ENCODE measurements around the gene C9orf40. TPM values are rescaled to one million over a fixed set of nuclear protein-coding genes. Genes with fewer than 3 reads are reported as not detected.
A peak's percentile ranks its signal among the peaks of the same experiment; 100 is the strongest.

The C9orf40 gene
- total RNA-seq, 1 donor from 2014 or later = 3.2 TPM

GRCh38 chr9:74935008-74935407, 17.7 kb downstream of the C9orf40 start:
- no peak for DNase-seq (ENCODE audit: low read depth)

GRCh38 chr9:74921737-74922136, 31.0 kb downstream of the C9orf40 start:
- FAIRE-seq = no peak
- TF ChIP-seq CTCF (IDR thresholded peaks at IDR 0.05; ENCODE audit: insufficient read depth, low read length, severe bottlenecking) = no peak
- Histone ChIP-seq H3K4me3 (ENCODE audit: low read depth, low read length) (no peak overlapping the region), H3K27me3 (ENCODE audit: control insufficient read depth, insufficient read depth, low read length) (no peaks in the 10 kb centered on the region), H3K36me3 (ENCODE audit: control insufficient read depth, insufficient read depth, low read length) (no peaks in the 10 kb centered on the region)
- no peak for DNase-seq (ENCODE audit: low read depth)

More at GRCh38 chr9:74935008-74935407, 17.7 kb downstream of the C9orf40 start:
- no peaks in the 10 kb centered on the region for H3K27me3 ChIP-seq (ENCODE audit: control insufficient read depth, insufficient read depth, low read length)
- no peak for FAIRE-seq
- H3K36me3 ChIP-seq (ENCODE audit: control insufficient read depth, insufficient read depth, low read length) = no peaks in the 10 kb centered on the region
- no peak overlapping the region for H3K4me3 ChIP-seq (ENCODE audit: low read depth, low read length)
- no peak for TF ChIP-seq CTCF (IDR thresholded peaks at IDR 0.05; ENCODE audit: insufficient read depth, low read length, severe bottlenecking)

GRCh38 chr9:74920944-74921626, 31.6 kb downstream of the C9orf40 start:
- FAIRE-seq = peak; percentile 50
- peak; percentile 45 for DNase-seq (ENCODE audit: low read depth)

GRCh38 chr9:74910036-74910435, 42.7 kb downstream of the C9orf40 start:
- DNase-seq (ENCODE audit: low read depth) (no peak), FAIRE-seq (no peak)
- Histone ChIP-seq H3K4me3 (ENCODE audit: low read depth, low read length) (no peak overlapping the region), H3K27me3 (ENCODE audit: control insufficient read depth, insufficient read depth, low read length) (no peaks in the 10 kb centered on the region), H3K36me3 (ENCODE audit: control insufficient read depth, insufficient read depth, low read length) (no peaks in the 10 kb centered on the region)
- TF ChIP-seq CTCF (IDR thresholded peaks at IDR 0.05; ENCODE audit: insufficient read depth, low read length, severe bottlenecking) = no peak

More at GRCh38 chr9:74920944-74921626, 31.6 kb downstream of the C9orf40 start:
- no peak for TF ChIP-seq CTCF (IDR thresholded peaks at IDR 0.05; ENCODE audit: insufficient read depth, low read length, severe bottlenecking)
- Histone ChIP-seq H3K4me3 (ENCODE audit: low read depth, low read length) (no peak overlapping the region), H3K27me3 (ENCODE audit: control insufficient read depth, insufficient read depth, low read length) (no peaks in the 10 kb centered on the region), H3K36me3 (ENCODE audit: control insufficient read depth, insufficient read depth, low read length) (no peaks in the 10 kb centered on the region)

GRCh38 chr9:74908665-74909064, 44.0 kb downstream of the C9orf40 start:
- no peak for TF ChIP-seq CTCF (IDR thresholded peaks at IDR 0.05; ENCODE audit: insufficient read depth, low read length, severe bottlenecking)
- Histone ChIP-seq H3K36me3 (ENCODE audit: control insufficient read depth, insufficient read depth, low read length) (no peaks in the 10 kb centered on the region), H3K4me3 (ENCODE audit: low read depth, low read length) (no peak overlapping the region), H3K27me3 (ENCODE audit: control insufficient read depth, insufficient read depth, low read length) (no peaks in the 10 kb centered on the region)
- FAIRE-seq = no peak
- no peak for DNase-seq (ENCODE audit: low read depth)

GRCh38 chr9:74907085-74907484, 45.6 kb downstream of the C9orf40 start:
- DNase-seq (ENCODE audit: low read depth) (no peak), FAIRE-seq (no peak)
- no peak for TF ChIP-seq CTCF (IDR thresholded peaks at IDR 0.05; ENCODE audit: insufficient read depth, low read length, severe bottlenecking)

More at GRCh38 chr9:74907085-74907484, 45.6 kb downstream of the C9orf40 start:
- Histone ChIP-seq H3K4me3 (ENCODE audit: low read depth, low read length) (no peak overlapping the region), H3K36me3 (ENCODE audit: control insufficient read depth, insufficient read depth, low read length) (no peaks in the 10 kb centered on the region), H3K27me3 (ENCODE audit: control insufficient read depth, insufficient read depth, low read length) (no peaks in the 10 kb centered on the region)
